Tibial artery (tissue), 4 donors: Measurements from ENCODE around the gene SERPINA6.
"Not testable (repeated sequence)": the region's sequence is repeated elsewhere in the genome, so short reads cannot be mapped to it uniquely, and the experiment has no call there.

Experiments
- DNase-seq, 2 donors: peaks; one replicate each; pipeline ENCODE4 v3.0.0-alpha.2; 2019
- H3K27ac ChIP-seq, 2 donors: fragments of 200-600 bp; sonication (generic) in 1 of 2; 1 replicate in 1 of 2; 2 replicates in 1 of 2; pipeline ENCODE4 v1.5.1; 2018 to 2019; ENCODE audit warnings: mild to moderate bottlenecking in 1 of 2
- H3K27me3 ChIP-seq, 2 donors: fragments of 200-600 bp; sonication (generic) in 1 of 2; one replicate each; pipeline versions ENCODE4 v1.5.1 to v1.6.0; 2016 to 2019
- H3K36me3 ChIP-seq, 3 donors: fragments of 200-600 bp; sonication (generic) in 2 of 3; one replicate each; pipeline ENCODE4 v1.5.1; 2016 to 2019; ENCODE audit warnings: mild to moderate bottlenecking in 2 of 3
- H3K4me1 ChIP-seq, 4 donors: fragments of 200-600 bp; sonication (generic) in 2 of 4; 1 replicate in 3 of 4; 2 replicates in 1 of 4; pipeline ENCODE4 v1.5.1; 2016 to 2019
- H3K4me3 ChIP-seq, 2 donors: fragments of 200-600 bp; sonication (generic) in 1 of 2; 1 replicate in 1 of 2; 2 replicates in 1 of 2; pipeline ENCODE4 v1.5.1; 2018 to 2019; ENCODE audit warnings: mild to moderate bottlenecking in 2 of 2
- H3K9me3 ChIP-seq, 3 donors: fragments of 200-600 bp; sonication (generic) in 1 of 3; one replicate each; pipeline ENCODE4 v1.5.1; 2016 to 2019
- CTCF ChIP-seq, 2 experiments: fragments of 200-600 bp in 1 of 2; fragments of 450-650 bp in 1 of 2; IDR thresholded peaks; one replicate each; pipeline ENCODE4 v1.5.1; 2017 to 2019; ENCODE audit warnings: antibody characterized with exemption in 2 of 2, mild to moderate bottlenecking in 1 of 2, moderate library complexity in 1 of 2
- intact Hi-C: fragments of 100-400 bp; cut with DNase I; formaldehyde crosslinking; loops from one replicate; pipeline ENCODE4 v1.15.0; 2023; ENCODE audit warnings: low total_unique reads

The SERPINA6 gene

DNA sequence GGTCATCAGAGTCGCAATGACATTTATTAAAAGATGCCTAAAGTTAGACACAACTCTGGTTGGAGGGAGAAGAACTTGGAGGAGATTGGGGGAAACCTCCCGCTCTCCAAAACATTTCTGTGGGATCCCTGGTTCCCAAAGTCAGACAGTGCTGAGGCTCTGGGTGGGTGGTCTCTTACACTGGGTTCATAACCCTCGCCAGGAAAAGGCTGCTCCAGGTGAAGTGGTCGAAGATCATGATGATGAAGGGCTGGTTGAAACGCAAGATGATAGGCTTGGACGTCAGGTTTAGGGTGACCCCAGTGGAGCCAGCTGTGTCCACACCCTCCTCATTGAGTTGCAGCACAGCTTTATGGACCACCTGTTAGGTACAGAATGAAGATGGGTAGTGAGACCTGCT, 18.9 kb downstream of the SERPINA6 start:
- no peak for DNase-seq
- Histone ChIP-seq H3K36me3 (no peaks in the 10 kb centered on the region), H3K27me3 (no peaks in the 10 kb centered on the region), H3K4me3 (no peak overlapping the region), H3K9me3 (no peaks in the 10 kb centered on the region), H3K27ac (no peak overlapping the region), H3K4me1 (no peaks in the 10 kb centered on the region)
- intact Hi-C loops: no loop called here
- no peak for TF ChIP-seq CTCF (IDR thresholded peaks at IDR 0.05)

GRCh38 chr14:94303111-94303510, 20.0 kb downstream of the SERPINA6 start:
- H3K9me3 ChIP-seq: no peaks in the 10 kb centered on the region
- no peak for DNase-seq
- no peak for TF ChIP-seq CTCF (IDR thresholded peaks at IDR 0.05)
- H3K27me3 ChIP-seq: no peaks in the 10 kb centered on the region
- H3K4me1 ChIP-seq: no peaks in the 10 kb centered on the region
- H3K27ac ChIP-seq: no peak overlapping the region
- no peaks in the 10 kb centered on the region for H3K36me3 ChIP-seq
- H3K4me3 ChIP-seq: no peak overlapping the region
- intact Hi-C loops: no loop called here

DNA sequence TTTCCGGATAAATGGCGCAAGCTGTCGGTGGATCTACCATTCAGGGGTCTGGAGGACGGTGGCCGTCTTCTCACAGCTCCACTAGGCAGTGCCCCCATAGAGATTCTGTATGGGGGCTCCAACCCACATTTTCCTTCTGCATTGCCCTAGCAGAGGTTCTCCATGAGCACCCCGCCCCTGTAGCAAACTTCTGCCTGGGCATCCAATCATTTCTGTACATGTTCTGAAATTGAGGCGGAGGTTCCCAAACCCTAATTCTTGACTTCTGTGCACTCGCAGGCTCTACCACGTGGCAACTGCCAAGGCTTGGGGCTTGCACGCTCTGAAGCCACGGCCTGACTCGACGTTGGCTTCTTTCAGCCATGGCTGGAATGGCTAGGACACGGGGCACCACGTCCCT, 25.0 kb downstream of the SERPINA6 start:
- H3K27ac ChIP-seq: no peak overlapping the region
- no peak for TF ChIP-seq CTCF (IDR thresholded peaks at IDR 0.05)
- H3K4me1 ChIP-seq: no peaks in the 10 kb centered on the region
- no peaks in the 10 kb centered on the region for H3K36me3 ChIP-seq
- no peak overlapping the region for H3K4me3 ChIP-seq
- DNase-seq: no peak
- no peaks in the 10 kb centered on the region for H3K27me3 ChIP-seq
- H3K9me3 ChIP-seq: no peaks in the 10 kb centered on the region
- intact Hi-C loops: no loop called here

- H3K4me3 ChIP-seq, H3K27ac ChIP-seq, DNase-seq, H3K9me3 ChIP-seq, H3K4me1 ChIP-seq, intact Hi-C loops, H3K36me3 ChIP-seq, H3K27me3 ChIP-seq: not testable (repeated sequence)
Measured at GRCh38 chr14:94296181-94296545, 27.0 kb downstream of the SERPINA6 start.

DNA sequence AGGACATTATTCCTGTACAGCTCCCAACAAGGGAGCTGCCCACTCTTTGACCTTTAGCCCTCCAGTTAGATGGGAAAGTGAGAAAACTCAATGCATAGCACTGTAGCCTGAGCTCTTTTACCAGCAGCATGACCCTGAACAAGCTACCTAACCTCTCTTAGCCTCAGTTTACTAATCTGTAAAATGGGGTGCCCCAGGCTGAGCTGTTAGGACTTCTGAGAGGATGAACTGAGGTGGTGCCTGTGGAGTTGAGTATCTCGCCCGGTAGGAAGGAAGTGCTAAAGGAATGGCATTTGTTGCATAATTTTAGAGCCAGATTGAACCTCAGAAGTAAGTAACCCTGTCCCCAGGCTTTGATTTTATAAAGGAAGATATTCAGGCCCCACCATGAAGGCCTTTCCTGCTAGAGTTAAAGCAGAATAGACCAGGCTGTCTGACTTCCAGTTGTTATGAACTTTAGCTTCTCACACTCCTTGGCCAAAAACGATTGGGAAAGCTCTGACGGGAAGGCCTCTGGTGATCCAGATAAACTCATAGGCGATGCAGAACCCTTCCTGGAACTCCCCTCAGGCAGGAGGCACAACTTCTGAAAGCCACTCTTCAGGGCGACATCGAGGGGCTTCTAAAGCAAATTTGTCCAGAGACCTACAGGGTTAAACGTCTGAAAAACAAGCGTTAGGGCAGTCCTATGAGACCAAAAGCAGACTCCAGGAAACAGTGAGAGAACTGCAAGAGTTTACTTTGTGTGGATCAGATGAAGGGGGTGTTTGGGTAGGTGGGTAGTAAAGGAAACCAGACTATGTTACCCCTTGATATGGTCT, 27.6 kb downstream of the SERPINA6 start:
- TF ChIP-seq CTCF (IDR thresholded peaks at IDR 0.05): no peak
- Histone ChIP-seq H3K27ac (no peak overlapping the region), H3K9me3 (no peaks in the 10 kb centered on the region), H3K36me3 (no peaks in the 10 kb centered on the region), H3K27me3 (no peaks in the 10 kb centered on the region), H3K4me3 (no peak overlapping the region), H3K4me1 (no peaks in the 10 kb centered on the region)
- intact Hi-C loops: no loop called here
- DNase-seq: no peak

DNA sequence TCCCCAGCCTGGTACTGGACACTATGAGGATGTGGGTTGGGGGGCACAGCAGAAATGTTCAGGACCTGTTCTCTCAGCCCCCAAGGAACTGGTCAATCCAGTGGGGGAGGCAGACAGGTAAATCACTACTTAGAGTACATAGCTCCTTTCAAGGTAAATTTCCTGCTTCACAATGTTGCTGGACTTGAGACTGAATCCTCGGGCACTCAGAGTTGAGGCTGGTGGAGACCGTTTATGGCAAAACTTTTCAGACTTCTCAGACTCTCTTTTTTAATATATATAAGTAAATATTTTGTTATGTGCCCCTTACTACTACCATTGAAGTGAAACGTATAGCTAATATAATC, 29.6 kb downstream of the SERPINA6 start:
- intact Hi-C loops: no loop called here
- TF ChIP-seq CTCF (IDR thresholded peaks at IDR 0.05): no peak
- no peak for DNase-seq
- H3K36me3 ChIP-seq: no peaks in the 10 kb centered on the region
- no peaks in the 10 kb centered on the region for H3K9me3 ChIP-seq
- no peaks in the 10 kb centered on the region for H3K4me1 ChIP-seq
- H3K27ac ChIP-seq: no peak overlapping the region
- no peaks in the 10 kb centered on the region for H3K27me3 ChIP-seq
- H3K4me3 ChIP-seq: no peak overlapping the region
